Tibial nerve (tissue), 4 donors: ENCODE data around the gene TMTC1.

Experiments
- EP300 ChIP-seq, 2 donors: sonication (generic); formaldehyde crosslinking; IDR thresholded peaks; one replicate each; pipeline ENCODE4 v1.6.1; 2017; ENCODE audit warnings: antibody characterized with exemption in 2 of 2, mild to moderate bottlenecking in 1 of 2
- TF ChIP-seq, protein P1 (sequence below), 5 experiments: fragments of 200-600 bp in 3 of 5; fragments of 450-650 bp in 2 of 5; sonication (generic) in 3 of 5; IDR thresholded peaks; one replicate each; pipeline ENCODE4 v1.5.1; 2016 to 2019; ENCODE audit warnings: antibody characterized with exemption in 5 of 5, mild to moderate bottlenecking in 3 of 5, moderate library complexity in 2 of 5

DNA sequence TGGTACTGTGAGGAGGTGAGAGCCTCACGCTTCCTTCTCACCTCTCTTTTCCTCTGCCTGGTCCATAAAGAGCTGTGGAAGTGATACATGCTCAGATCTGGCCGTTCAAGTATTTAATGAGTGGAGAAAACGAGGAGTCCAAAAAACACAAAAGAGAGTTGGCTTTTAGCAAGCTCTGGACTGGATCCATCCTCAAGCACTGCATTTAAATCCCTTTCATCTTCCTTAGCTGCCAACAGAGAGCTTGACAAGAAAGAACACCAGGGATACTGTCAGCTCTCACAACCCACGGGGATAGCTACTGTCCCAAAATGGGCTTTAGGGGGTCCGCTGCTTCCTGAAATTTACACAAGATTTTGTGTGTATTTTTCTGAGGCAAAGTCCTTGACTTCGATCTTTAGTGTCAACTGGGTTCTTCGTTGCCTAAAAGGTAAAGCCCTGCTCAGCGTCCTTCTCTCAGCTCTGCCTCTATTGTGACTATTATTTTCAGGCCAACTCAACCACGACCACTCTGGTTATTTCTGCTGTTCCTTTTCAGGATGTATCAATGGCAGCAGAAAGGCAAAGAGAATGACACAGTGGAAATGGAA, 120.9 kb downstream of the TMTC1 start:
- TF ChIP-seq, protein P1, sequence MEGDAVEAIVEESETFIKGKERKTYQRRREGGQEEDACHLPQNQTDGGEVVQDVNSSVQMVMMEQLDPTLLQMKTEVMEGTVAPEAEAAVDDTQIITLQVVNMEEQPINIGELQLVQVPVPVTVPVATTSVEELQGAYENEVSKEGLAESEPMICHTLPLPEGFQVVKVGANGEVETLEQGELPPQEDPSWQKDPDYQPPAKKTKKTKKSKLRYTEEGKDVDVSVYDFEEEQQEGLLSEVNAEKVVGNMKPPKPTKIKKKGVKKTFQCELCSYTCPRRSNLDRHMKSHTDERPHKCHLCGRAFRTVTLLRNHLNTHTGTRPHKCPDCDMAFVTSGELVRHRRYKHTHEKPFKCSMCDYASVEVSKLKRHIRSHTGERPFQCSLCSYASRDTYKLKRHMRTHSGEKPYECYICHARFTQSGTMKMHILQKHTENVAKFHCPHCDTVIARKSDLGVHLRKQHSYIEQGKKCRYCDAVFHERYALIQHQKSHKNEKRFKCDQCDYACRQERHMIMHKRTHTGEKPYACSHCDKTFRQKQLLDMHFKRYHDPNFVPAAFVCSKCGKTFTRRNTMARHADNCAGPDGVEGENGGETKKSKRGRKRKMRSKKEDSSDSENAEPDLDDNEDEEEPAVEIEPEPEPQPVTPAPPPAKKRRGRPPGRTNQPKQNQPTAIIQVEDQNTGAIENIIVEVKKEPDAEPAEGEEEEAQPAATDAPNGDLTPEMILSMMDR (IDR thresholded peaks at IDR 0.05): no peak
- no peak for TF ChIP-seq EP300 (IDR thresholded peaks at IDR 0.05)
